Peyer's patch (tissue), 4 donors: ENCODE results near the gene NELFB. TPM values are rescaled to one million over a fixed set of nuclear protein-coding genes. Genes with fewer than 3 reads are reported as not detected.

Experiments used
- DNase-seq, 3 donors: peaks; one replicate each; pipeline ENCODE4 v3.0.0-alpha.2; 2017 to 2019
- H3K27ac ChIP-seq, 4 donors: fragments of 200-600 bp; sonication (generic); one replicate each; pipeline ENCODE4 v1.5.1; 2016 to 2019
- H3K27me3 ChIP-seq, 2 donors: fragments of 200-600 bp; sonication (generic); one replicate each; pipeline ENCODE4 v1.5.1; 2019
- H3K36me3 ChIP-seq, 3 donors: fragments of 200-600 bp; sonication (generic); one replicate each; pipeline ENCODE4 v1.5.1; 2016 to 2019
- H3K4me1 ChIP-seq, 4 donors: fragments of 200-600 bp; sonication (generic); one replicate each; pipeline ENCODE4 v1.5.1; 2016 to 2019
- H3K4me3 ChIP-seq, 4 donors: fragments of 200-600 bp; sonication (generic); 1 replicate in 3 of 4; 2 replicates in 1 of 4; pipeline ENCODE4 v1.5.1; 2016 to 2019; ENCODE audit warnings: mild to moderate bottlenecking in 1 of 4
- H3K9me3 ChIP-seq, 4 donors: fragments of 200-600 bp; sonication (generic); one replicate each; pipeline ENCODE4 v1.5.1; 2016 to 2019; ENCODE audit warnings: mild to moderate bottlenecking in 1 of 4
- CTCF ChIP-seq, 6 experiments: fragments of 450-650 bp in 4 of 6; fragments of 200-600 bp in 2 of 6; sonication (generic) in 1 of 6; IDR thresholded peaks; one replicate each; pipeline ENCODE4 v1.5.1; 2017 to 2019; ENCODE audit warnings: antibody characterized with exemption in 6 of 6, mild to moderate bottlenecking in 3 of 6, moderate library complexity in 1 of 6
- POLR2A ChIP-seq, 2 donors: fragments of 450-650 bp; IDR thresholded peaks; one replicate each; pipeline ENCODE4 v1.5.1; 2017; ENCODE audit warnings: antibody characterized with exemption in 2 of 2, mild to moderate bottlenecking in 2 of 2, moderate library complexity in 2 of 2
- total RNA-seq, 4 donors: library from RNA; depleted of rRNA; stranded (reverse); fragments of >200 nt; gene quantifications; one replicate each; pipeline ENCODE4 v1.1.0, GENCODE V29; 2016

NELFB gene
- total RNA-seq, 4 donors from 2014 or later, result 47.4 to 57.8 (median 50.2) TPM

GRCh38 chr9:137221506-137222111 is 33.5 kb upstream of the NELFB start:
- Histone ChIP-seq H3K4me1 (peaks cover 7 to 44% (median 15%) of the 10 kb centered on the region in 4 donors), H3K4me3 (peak overlapping the region; percentile 17 to 81 (median 44)), H3K36me3 (no peaks in the 10 kb centered on the region), H3K9me3 (no peaks in the 10 kb centered on the region), H3K27me3 (no peaks in the 10 kb centered on the region), H3K27ac (peak overlapping the region in 2 of 4 donors; percentile 17 to 55)
- DNase-seq, result peak in 1 of 3 donors; percentile 68
- TF ChIP-seq CTCF (IDR thresholded peaks at IDR 0.05), result no peak
- TF ChIP-seq POLR2A (IDR thresholded peaks at IDR 0.05), result no peak

GRCh38 chr9:137222190-137223077 is 32.7 kb upstream of the NELFB start, which contains the start of gene RNF208:
TSS of gene RNF208 (minus strand) at chr9:137222240. CDS start at chr9:137221212, 1,028 bp downstream.
- Histone ChIP-seq H3K36me3 (no peaks in the 10 kb centered on the region), H3K27ac (peak within 1 kb of the TSS; percentile 85 to 93 (median 90)), H3K4me1 (peaks cover 8 to 44% (median 17%) of the 10 kb centered on the region in 4 donors), H3K4me3 (peak within 1 kb of the TSS; percentile 62 to 84 (median 72)), H3K27me3 (no peaks in the 10 kb centered on the region), H3K9me3 (no peaks in the 10 kb centered on the region)
- TF ChIP-seq CTCF (IDR thresholded peaks at IDR 0.05), result no peak
- no peak for TF ChIP-seq POLR2A (IDR thresholded peaks at IDR 0.05)
- peak in 1 of 3 donors; percentile 67 for DNase-seq

- peak overlapping the region; percentile 85 to 93 (median 90) for H3K27ac ChIP-seq
- no peak for TF ChIP-seq CTCF (IDR thresholded peaks at IDR 0.05)
- TF ChIP-seq POLR2A (IDR thresholded peaks at IDR 0.05), result peak; percentile 22 to 71
- no peaks in the 10 kb centered on the region for H3K9me3 ChIP-seq
Measured at GRCh38 chr9:137223078-137223970, 31.8 kb upstream of the NELFB start.

GRCh38 chr9:137224830-137225694 is 30.1 kb upstream of the NELFB start, which contains the start of gene CYSRT1:
TSS of gene CYSRT1 (plus strand) at chr9:137225174. CDS start at chr9:137225622, 448 bp downstream.
- DNase-seq, result peak in 2 of 3 donors; percentile 68 to 70
- Histone ChIP-seq H3K4me3 (peak within 1 kb of the TSS; percentile 62 to 84 (median 72)), H3K9me3 (no peaks in the 10 kb centered on the region), H3K27me3 (no peaks in the 10 kb centered on the region), H3K36me3 (no peaks in the 10 kb centered on the region), H3K27ac (peak within 1 kb of the TSS; percentile 85 to 93 (median 90)), H3K4me1 (peaks cover 8 to 54% (median 19%) of the 10 kb centered on the region in 4 donors)
- TF ChIP-seq CTCF (IDR thresholded peaks at IDR 0.05), result no peak
- no peak for TF ChIP-seq POLR2A (IDR thresholded peaks at IDR 0.05)

More at GRCh38 chr9:137223078-137223970, 31.8 kb upstream of the NELFB start:
- peak; percentile 97 to 99 (median 97) for DNase-seq
- Histone ChIP-seq H3K4me1 (peaks cover 8 to 45% (median 18%) of the 10 kb centered on the region in 4 donors), H3K4me3 (peak overlapping the region; percentile 62 to 84 (median 72)), H3K27me3 (no peaks in the 10 kb centered on the region), H3K36me3 (no peaks in the 10 kb centered on the region)
